NCI-H524 treated with DMSO at 0.1 percent for 48 hours (cell line): ENCODE results near the gene SLIT3.

ENCODE experiments used
- DNase-seq: peaks from one replicate; lab custom pipeline; 2025; lab: John Stamatoyannopoulos, UW

The SLIT3 gene

GRCh38 chr5:169104937-169105494, 195.9 kb downstream of the SLIT3 start:
- no peak for DNase-seq

GRCh38 chr5:169103586-169104181, 197.3 kb downstream of the SLIT3 start:
- no peak for DNase-seq

GRCh38 chr5:169101966-169102365, 199.0 kb downstream of the SLIT3 start:
- DNase-seq, result no peak

GRCh38 chr5:169100735-169101075, 200.2 kb downstream of the SLIT3 start:
- no peak for DNase-seq

GRCh38 chr5:169099801-169100734, 200.9 kb downstream of the SLIT3 start:
- no peak for DNase-seq

GRCh38 chr5:169098331-169099121, 202.4 kb downstream of the SLIT3 start:
- no peak for DNase-seq

GRCh38 chr5:169097374-169098326, 203.3 kb downstream of the SLIT3 start:
- DNase-seq, result no peak

GRCh38 chr5:169095976-169096375, 205.0 kb downstream of the SLIT3 start:
- DNase-seq, result no peak

GRCh38 chr5:169095410-169095960, 205.5 kb downstream of the SLIT3 start:
- no peak for DNase-seq

GRCh38 chr5:169094586-169095409, 206.1 kb downstream of the SLIT3 start:
- DNase-seq, result no peak

- no peak for DNase-seq
Measured at GRCh38 chr5:169091396-169091980, 209.5 kb downstream of the SLIT3 start.

- DNase-seq, result no peak
Measured at GRCh38 chr5:169089343-169089742, 211.6 kb downstream of the SLIT3 start.

- no peak for DNase-seq
Measured at GRCh38 chr5:169088028-169088725, 212.8 kb downstream of the SLIT3 start.

GRCh38 chr5:169085636-169086035, 215.3 kb downstream of the SLIT3 start:
- no peak for DNase-seq

GRCh38 chr5:169085212-169085611, 215.7 kb downstream of the SLIT3 start:
- no peak for DNase-seq

- DNase-seq, result no peak
Measured at GRCh38 chr5:169084775-169085174, 216.2 kb downstream of the SLIT3 start.

- DNase-seq, result no peak
Measured at GRCh38 chr5:169083394-169084018, 217.4 kb downstream of the SLIT3 start.

GRCh38 chr5:169081000-169081724, 219.8 kb downstream of the SLIT3 start:
- no peak for DNase-seq
